Measurements from ENCODE around the gene ISOC2. TPM values are rescaled to one million over a fixed set of nuclear protein-coding genes. Genes with fewer than 3 reads are reported as not detected.

Gene ISOC2
- total and polyA plus RNA-seq, 9 of the 15 experiments (the other 6 are each of a cell fraction or from before 2014, with no cell fraction given), result 1.2 to 229 (median 58.3) TPM

- TF ChIP-seq E4F1 (CRISPR knock-in tag; IDR thresholded peaks at IDR 0.05; ENCODE audit: borderline replicate concordance) (no peak), ZNF143 (CRISPR knock-in tag; IDR thresholded peaks at IDR 0.05) (no peak), HDGF (IDR thresholded peaks at IDR 0.05) (no peak; the same call in 1 of the 2 replicates), KLF1 (tag; IDR thresholded peaks at IDR 0.05) (peak; percentile 73; the same call in 1 of the 2 replicates), FOXK1 (CRISPR knock-in tag; IDR thresholded peaks at IDR 0.05; ENCODE audit: borderline replicate concordance) (peak; percentile 74; the same call in 1 of the 2 replicates), HMGN3 (IDR thresholded peaks at IDR 0.05; ENCODE audit: borderline replicate concordance, extremely low read depth, insufficient read length, low read depth, low read length) (peak; percentile 36), FIP1L1 (IDR thresholded peaks at IDR 0.05; ENCODE audit: low read depth, low read length, poor library complexity, severe bottlenecking) (peak; percentile 80), CHD4 (IDR thresholded peaks at IDR 0.05; ENCODE audit: insufficient read depth, insufficient replicate concordance, low read depth, low read length, poor library complexity, severe bottlenecking) (peak; percentile 97), NR4A1 (CRISPR knock-in tag; IDR thresholded peaks at IDR 0.05) (peak; percentile 34; the same call in 1 of the 2 replicates), NR4A1 (tag; IDR thresholded peaks at IDR 0.05) (0 out of 2 replicates have a peak, but pooled peaks have one; percentile 41), USF1 (CRISPR knock-in tag; IDR thresholded peaks at IDR 0.05) (peak; percentile 97), EWSR1 (IDR thresholded peaks at IDR 0.05; ENCODE audit: borderline replicate concordance, low read depth, partially characterized antibody) (no peak), REST (IDR thresholded peaks at IDR 0.05; ENCODE audit: borderline replicate concordance) (peak; percentile 63), REST (CRISPR knock-in tag; IDR thresholded peaks at IDR 0.05; ENCODE audit: low read depth) (peak; percentile 79; the same call in 1 of the 2 replicates)
Measured at GRCh38 chr19:55461259-55461973, at the start of gene ISOC2 (continued).
